Esophagus squamous epithelium (tissue), 5 donors: Measurements from ENCODE around the gene TSPAN9. TPM values are rescaled to one million over a fixed set of nuclear protein-coding genes. Genes with fewer than 3 reads are reported as not detected.

ENCODE experiments used
- DNase-seq: peaks from one replicate; lab custom pipeline; 2025; lab: John Stamatoyannopoulos, UW
- H3K27ac ChIP-seq, 4 donors: fragments of 200-600 bp; sonication (generic); one replicate each; pipeline ENCODE4 v1.5.1; 2016 to 2019; ENCODE audit warnings: mild to moderate bottlenecking in 1 of 4
- H3K27me3 ChIP-seq, 4 donors: fragments of 200-600 bp; sonication (generic); 1 replicate in 3 of 4; 2 replicates in 1 of 4; pipeline versions ENCODE4 v1.5.1 to v1.6.0; 2017 to 2021; ENCODE audit warnings: antibody characterized with exemption in 1 of 4
- H3K36me3 ChIP-seq, 3 donors: fragments of 200-600 bp; sonication (generic); one replicate each; pipeline ENCODE4 v1.5.1; 2016 to 2019
- H3K4me1 ChIP-seq, 3 donors: fragments of 200-600 bp; sonication (generic); one replicate each; pipeline ENCODE4 v1.5.1; 2017 to 2019
- H3K4me3 ChIP-seq, 4 donors: fragments of 200-600 bp; sonication (generic); 1 replicate in 3 of 4; 2 replicates in 1 of 4; pipeline ENCODE4 v1.5.1; 2016 to 2019; ENCODE audit warnings: mild to moderate bottlenecking in 2 of 4, moderate library complexity in 1 of 4
- H3K9me3 ChIP-seq, 3 donors: fragments of 200-600 bp; sonication (generic); one replicate each; pipeline ENCODE4 v1.5.1; 2016 to 2019
- POLR2A ChIP-seq, 4 donors: fragments of 450-650 bp; IDR thresholded peaks; one replicate each; pipeline ENCODE4 v1.6.1; 2017; ENCODE audit warnings: antibody characterized with exemption in 4 of 4, mild to moderate bottlenecking in 4 of 4, moderate library complexity in 3 of 4
- WGBS, 2 donors: methylation state at CpG; one replicate each; pipeline ENCODE4 v1.1.5; 2018; 5-methylcytosine and 5-hydroxymethylcytosine counted together
- intact Hi-C: fragments of 100-400 bp; cut with DNase I; formaldehyde crosslinking; loops from one replicate; pipeline ENCODE4 v1.15.0; 2022
- total RNA-seq, 4 donors: library from RNA; depleted of rRNA; stranded (reverse); fragments of >200 nt; gene quantifications; one replicate each; pipeline ENCODE4 v1.1.0, GENCODE V29; 2016
- TF ChIP-seq, protein P1 (sequence below), 6 experiments: fragments of 450-650 bp in 4 of 6; fragments of 200-600 bp in 2 of 6; sonication (generic) in 2 of 6; IDR thresholded peaks; one replicate each; pipeline ENCODE4 v1.5.1; 2016 to 2019; ENCODE audit warnings: antibody characterized with exemption in 6 of 6, mild to moderate bottlenecking in 4 of 6, moderate library complexity in 4 of 6
- donor health status: DM: yes; HTN: yes; CAD: no.

TSPAN9 gene
- total RNA-seq, 4 donors from 2014 or later, result 10.6 to 23.7 (median 17.6) TPM

DNA sequence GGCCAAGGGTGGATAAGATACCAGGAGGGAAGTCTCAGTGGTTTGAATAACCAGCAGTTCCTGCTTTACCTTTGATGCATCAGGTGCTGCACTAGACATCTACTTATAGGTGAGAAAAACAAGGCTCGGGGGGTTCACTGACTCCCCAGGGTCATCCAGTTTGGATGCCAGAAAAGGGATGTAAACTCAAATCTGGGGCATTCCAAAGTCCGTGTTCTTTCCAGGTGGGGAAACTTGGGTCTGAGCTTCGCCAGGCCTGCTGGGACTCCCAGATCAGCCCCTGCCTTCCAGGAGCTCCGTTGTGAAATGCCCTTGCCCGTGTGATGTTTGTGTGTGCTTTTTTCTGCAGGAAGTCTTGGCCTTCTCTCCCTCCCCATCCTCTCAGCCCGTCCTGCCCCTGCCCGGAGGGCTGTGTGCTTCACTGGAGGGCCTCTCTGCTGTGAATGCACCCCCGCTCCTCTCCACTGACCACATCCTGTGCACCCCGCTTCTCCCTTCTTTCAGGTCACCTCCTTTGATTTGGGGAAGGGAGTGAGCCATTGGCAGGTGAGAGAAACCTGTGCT lies 42.1 kb downstream of the TSPAN9 start:
- H3K4me3 ChIP-seq, result no peak overlapping the region
- H3K27me3 ChIP-seq, result peaks cover 0 to 3% (median 0%) of the 10 kb centered on the region in 4 donors
- peaks cover 0 to 1% (median 0%) of the 10 kb centered on the region in 3 donors for H3K9me3 ChIP-seq
- H3K27ac ChIP-seq, result peak overlapping the region; percentile 58 to 86 (median 76)
- H3K4me1 ChIP-seq, result peaks cover 8 to 76% (median 61%) of the 10 kb centered on the region in 3 donors
- H3K36me3 ChIP-seq, result no peaks in the 10 kb centered on the region
- TF ChIP-seq, protein P1, sequence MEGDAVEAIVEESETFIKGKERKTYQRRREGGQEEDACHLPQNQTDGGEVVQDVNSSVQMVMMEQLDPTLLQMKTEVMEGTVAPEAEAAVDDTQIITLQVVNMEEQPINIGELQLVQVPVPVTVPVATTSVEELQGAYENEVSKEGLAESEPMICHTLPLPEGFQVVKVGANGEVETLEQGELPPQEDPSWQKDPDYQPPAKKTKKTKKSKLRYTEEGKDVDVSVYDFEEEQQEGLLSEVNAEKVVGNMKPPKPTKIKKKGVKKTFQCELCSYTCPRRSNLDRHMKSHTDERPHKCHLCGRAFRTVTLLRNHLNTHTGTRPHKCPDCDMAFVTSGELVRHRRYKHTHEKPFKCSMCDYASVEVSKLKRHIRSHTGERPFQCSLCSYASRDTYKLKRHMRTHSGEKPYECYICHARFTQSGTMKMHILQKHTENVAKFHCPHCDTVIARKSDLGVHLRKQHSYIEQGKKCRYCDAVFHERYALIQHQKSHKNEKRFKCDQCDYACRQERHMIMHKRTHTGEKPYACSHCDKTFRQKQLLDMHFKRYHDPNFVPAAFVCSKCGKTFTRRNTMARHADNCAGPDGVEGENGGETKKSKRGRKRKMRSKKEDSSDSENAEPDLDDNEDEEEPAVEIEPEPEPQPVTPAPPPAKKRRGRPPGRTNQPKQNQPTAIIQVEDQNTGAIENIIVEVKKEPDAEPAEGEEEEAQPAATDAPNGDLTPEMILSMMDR (IDR thresholded peaks at IDR 0.05), result no peak
- no peak for TF ChIP-seq POLR2A (IDR thresholded peaks at IDR 0.05)
- no peak for DNase-seq
- intact Hi-C loops, result no loop called here
- 43 to 53% methylated on average over 3 to 8 of the region's 9 CpGs for WGBS, 2 donors

DNA sequence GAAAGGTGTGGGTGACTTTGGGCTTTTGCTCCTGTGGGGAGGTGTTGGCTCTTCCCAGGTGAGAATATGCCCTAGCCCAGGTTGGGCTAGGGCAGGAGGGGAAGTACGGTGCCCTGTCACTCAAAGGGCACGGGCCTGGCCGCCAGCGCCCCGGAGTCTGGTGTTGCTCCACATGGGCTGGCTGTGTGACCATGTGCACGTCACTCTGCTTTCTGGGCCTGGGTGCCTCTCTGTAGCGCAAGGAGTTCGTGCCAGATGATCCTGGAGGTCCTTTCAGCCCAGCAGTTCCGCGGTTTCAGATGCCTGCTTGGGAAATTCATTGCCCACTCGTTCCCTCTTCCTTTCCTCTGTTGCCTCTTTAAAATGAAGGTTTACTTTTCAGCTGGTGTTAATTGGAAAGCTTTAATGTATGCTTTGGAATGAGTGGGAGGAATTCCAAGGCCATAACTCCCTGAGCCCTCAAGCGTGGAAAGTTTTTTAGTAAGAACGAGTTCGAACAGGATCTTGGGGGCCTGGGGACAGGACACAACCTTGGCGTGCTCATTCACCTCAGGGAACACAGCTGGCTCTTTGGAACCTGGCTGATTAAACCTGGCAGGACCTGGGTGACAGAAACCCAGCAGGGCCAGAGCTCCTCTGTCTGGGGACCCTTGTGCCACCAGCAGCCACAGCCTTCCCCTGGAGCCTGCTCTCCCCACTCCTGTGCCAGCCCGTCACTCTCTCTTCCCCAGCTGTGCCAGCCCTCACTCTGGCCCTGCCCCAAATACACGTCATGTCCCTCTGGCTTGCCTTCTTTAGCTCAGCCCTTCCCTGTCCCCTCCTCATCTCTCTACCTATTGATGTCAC lies 42.8 kb downstream of the TSPAN9 start:
- 18 to 23% methylated on average over 13 to 14 of the region's 17 CpGs for WGBS, 2 donors
- Histone ChIP-seq H3K4me3 (no peak overlapping the region), H3K27me3 (peaks cover 0 to 3% (median 0%) of the 10 kb centered on the region in 4 donors), H3K27ac (peak overlapping the region; percentile 58 to 86 (median 76)), H3K36me3 (no peaks in the 10 kb centered on the region), H3K4me1 (peaks cover 8 to 76% (median 61%) of the 10 kb centered on the region in 3 donors), H3K9me3 (peaks cover 0 to 8% (median 0%) of the 10 kb centered on the region in 3 donors)
- TF ChIP-seq POLR2A (IDR thresholded peaks at IDR 0.05), result no peak
- TF ChIP-seq, protein P1 (IDR thresholded peaks at IDR 0.05), result no peak
- intact Hi-C loops, result no loop called here
- no peak for DNase-seq

DNA sequence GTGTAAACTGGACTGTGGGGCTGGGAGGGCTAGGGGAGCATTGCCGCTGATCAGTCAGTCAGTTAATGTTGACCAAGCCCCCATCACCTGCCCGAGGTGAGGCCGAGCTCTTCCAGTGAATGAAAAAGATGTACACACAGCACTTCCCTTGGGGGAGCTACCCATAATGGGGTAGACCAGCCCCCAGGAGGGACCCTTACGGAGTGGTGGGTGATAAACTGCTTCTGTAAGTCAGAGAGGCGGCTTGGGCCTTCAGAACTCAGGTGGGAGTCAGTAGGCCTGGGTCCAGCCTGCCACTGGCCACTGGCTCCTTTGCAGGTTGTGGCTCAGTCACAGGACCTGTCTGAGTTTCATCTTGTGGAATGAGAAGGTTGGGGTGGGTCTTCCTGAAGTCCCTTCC lies 43.5 kb downstream of the TSPAN9 start:
- no peak overlapping the region for H3K4me3 ChIP-seq
- WGBS, 2 donors, result 75 to 80% methylated on average over 1 to 5 of the region's 5 CpGs
- H3K27ac ChIP-seq, result peak overlapping the region; percentile 58 to 86 (median 76)
- DNase-seq, result no peak
- intact Hi-C loops, result no loop called here
- peaks cover 0 to 11% (median 0%) of the 10 kb centered on the region in 3 donors for H3K9me3 ChIP-seq
- peaks cover 0 to 3% (median 0%) of the 10 kb centered on the region in 4 donors for H3K27me3 ChIP-seq
- peaks cover 8 to 76% (median 61%) of the 10 kb centered on the region in 3 donors for H3K4me1 ChIP-seq
- no peaks in the 10 kb centered on the region for H3K36me3 ChIP-seq
- TF ChIP-seq, protein P1 (IDR thresholded peaks at IDR 0.05), result no peak
- TF ChIP-seq POLR2A (IDR thresholded peaks at IDR 0.05), result no peak

DNA sequence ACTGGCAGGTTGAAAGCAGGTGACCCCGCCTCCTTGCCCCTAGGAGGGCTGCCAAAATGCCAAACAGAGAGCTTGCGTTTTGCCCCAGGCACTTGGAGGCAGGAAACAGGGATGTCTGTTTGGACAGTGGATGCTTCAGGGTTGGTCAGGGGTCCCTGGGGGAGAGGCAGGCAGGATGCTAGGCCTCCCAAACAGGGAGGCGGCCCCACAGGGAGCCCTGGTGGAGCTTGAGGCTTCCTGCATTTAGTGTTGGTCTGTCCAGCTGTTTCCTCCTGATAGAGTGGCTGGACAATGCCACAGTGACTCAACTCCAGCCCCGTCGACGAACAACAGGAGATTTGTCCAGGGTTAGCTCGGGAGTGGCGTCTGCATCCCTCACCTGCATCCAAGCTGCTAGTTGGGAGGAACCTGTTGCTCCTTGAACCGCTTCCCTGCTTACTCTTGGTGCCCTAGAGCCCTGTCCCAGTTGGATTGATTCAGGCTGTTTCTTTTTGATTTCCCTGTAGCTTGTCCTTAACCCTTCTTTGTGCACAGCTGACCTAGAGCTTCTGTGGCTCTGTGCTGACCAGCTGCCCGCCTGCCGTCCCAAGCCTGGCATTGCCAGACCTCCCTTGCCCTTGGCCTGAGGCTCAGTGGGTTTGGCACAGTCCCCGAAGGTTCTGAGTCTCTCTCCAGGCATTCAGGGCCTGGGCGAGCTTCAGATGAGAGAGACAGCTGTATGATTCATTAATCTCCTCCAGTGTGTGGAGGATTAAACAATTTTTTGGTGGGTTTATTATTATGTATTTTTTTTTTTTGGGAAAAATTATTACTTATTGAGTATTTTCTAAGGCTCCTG lies 45.9 kb downstream of the TSPAN9 start:
- no peak for TF ChIP-seq POLR2A (IDR thresholded peaks at IDR 0.05)
- TF ChIP-seq, protein P1 (IDR thresholded peaks at IDR 0.05), result peak in 2 of 6 experiments; percentile 4 to 12
- peaks cover 0 to 11% (median 0%) of the 10 kb centered on the region in 3 donors for H3K9me3 ChIP-seq
- H3K4me3 ChIP-seq, result no peak overlapping the region
- intact Hi-C loops, result no loop called here
- H3K4me1 ChIP-seq, result peaks cover 8 to 57% (median 52%) of the 10 kb centered on the region in 3 donors
- WGBS, 2 donors, result 24 to 27% methylated on average over 8 to 9 of the region's 13 CpGs
- DNase-seq, result no peak
- H3K36me3 ChIP-seq, result no peaks in the 10 kb centered on the region
- H3K27me3 ChIP-seq, result peaks cover 0 to 3% (median 0%) of the 10 kb centered on the region in 4 donors
- H3K27ac ChIP-seq, result peak overlapping the region in 3 of 4 donors; percentile 0 to 52 (median 44)
